GM19468 (cell line): Measurements from ENCODE around the gene OST4.
"Not testable (repeated sequence)": the region's sequence is repeated elsewhere in the genome, so short reads cannot be mapped to it uniquely, and the experiment has no call there.

Experiments
- ATAC-seq: cut with Tn5 transposase; IDR thresholded peaks from one replicate; pipeline ENCODE4 v1.9.1; 2021; ENCODE audit warnings: mild to moderate bottlenecking, moderate library complexity, moderate number of reproducible peaks; ENCODE audit not compliant: unreplicated experiment; ENCODE audit errors: extremely low read depth

OST4 gene

GRCh38 chr2:27080603-27080936, 9.1 kb upstream of the OST4 start:
- ATAC-seq, result no peak

GRCh38 chr2:27080140-27080469, 8.7 kb upstream of the OST4 start:
- no peak for ATAC-seq

- ATAC-seq, result no peak
Measured at GRCh38 chr2:27079233-27080139, 8.0 kb upstream of the OST4 start.

GRCh38 chr2:27078267-27079194, 7.1 kb upstream of the OST4 start, which contains the start of gene EMILIN1:
EMILIN1 (plus strand) TSS chr2:27078615; CDS start chr2:27079066, 451 bp downstream.
- ATAC-seq, result no peak

GRCh38 chr2:27077231-27077630, 5.8 kb upstream of the OST4 start:
- ATAC-seq, result no peak

- no peak for ATAC-seq
Measured at GRCh38 chr2:27076323-27076722, 4.9 kb upstream of the OST4 start.

DNA sequence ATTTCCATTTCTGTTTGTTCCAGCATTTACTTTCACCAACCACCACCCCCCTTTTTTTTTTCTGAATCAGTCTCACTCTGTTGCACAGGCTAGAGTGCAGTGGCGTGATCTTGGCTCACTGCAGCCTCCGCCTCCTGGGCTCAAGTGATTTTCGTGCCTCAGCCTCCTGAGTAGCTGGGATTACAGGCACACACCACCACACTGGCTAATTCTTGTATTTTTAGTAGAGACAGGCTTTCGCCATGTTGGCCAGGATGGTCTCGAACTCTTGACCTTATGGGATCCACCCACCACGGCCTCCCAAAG, 4.1 kb upstream of the OST4 start:
- ATAC-seq, result not testable (repeated sequence)

GRCh38 chr2:27074738-27075565, 3.5 kb upstream of the OST4 start:
- ATAC-seq, result no peak

DNA sequence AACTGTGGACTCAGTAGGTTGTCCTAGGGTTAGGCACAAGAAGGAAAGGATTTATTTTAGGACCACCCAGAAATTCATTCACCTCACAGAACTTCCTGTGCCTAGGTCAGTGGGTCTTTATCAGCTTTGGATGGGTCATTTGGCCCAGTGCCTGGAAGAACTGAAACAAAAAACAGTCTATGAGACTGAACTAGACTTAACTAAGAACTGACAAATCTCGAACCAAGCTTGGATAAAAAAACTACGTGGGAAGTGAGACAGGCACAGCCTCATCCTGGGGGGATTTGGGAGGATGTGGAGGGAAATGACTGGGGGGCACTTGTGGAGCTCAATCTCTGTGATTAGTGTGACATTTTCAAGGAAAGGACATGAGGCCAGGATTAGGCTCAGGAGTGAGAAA, 2.3 kb upstream of the OST4 start:
- ATAC-seq, result no peak

DNA sequence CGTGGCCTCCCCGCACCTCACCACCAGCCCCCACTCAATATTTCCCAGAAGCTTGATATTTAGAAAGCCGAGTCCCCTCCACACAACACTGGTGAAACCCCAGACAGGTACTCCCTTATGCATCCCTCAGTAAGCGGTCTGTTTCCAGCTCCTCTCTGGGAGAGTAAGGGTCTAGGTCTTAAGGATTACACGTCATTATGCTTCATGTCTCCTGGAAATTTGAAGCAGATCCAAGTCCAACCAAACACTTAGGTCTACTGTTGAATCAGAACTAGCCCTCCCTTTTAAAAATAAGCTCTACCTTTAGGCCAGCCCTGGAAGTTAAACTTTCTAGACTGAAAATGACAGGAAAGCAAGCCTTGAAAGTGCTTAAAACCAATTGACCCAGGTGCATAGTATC, 1.5 kb upstream of the OST4 start:
- ATAC-seq, result no peak

- no peak for ATAC-seq
Measured at GRCh38 chr2:27071990-27072830, 756 bp upstream of the OST4 start.

DNA sequence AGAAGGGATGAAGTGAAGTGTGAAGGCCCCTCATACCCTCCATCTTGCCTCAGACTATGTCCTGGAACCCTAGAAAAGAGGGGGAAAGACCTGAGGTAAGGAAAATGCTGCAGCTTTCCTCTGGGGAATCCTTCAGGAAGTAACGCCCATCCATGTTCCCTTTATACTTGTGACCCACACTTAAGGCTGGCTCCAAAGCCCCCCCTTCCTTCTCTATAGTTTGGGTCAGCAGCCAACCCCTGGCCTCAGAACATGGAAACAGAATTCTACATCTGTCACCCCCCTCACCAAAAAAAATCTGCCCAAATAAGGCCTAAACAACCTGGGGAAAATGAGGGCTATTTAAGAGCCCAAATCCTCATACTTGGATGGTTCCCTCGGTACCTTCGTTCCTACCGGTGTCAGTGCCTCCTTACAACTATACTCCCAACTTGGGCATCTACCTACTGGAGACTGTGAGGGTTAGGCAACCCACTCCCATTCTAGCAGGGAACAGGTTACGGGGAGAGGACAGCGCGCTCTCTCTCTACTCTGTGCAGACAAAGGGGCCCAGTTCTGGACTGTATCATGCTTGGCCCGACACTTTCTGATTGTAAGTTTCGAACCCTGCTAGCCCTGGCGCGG, 689 bp downstream of the OST4 start:
- no peak for ATAC-seq

GRCh38 chr2:27069961-27070618, 1.4 kb downstream of the OST4 start:
- no peak for ATAC-seq

GRCh38 chr2:27069436-27069835, 2.0 kb downstream of the OST4 start:
- no peak for ATAC-seq

- no peak for ATAC-seq
Measured at GRCh38 chr2:27067385-27067784, 4.1 kb downstream of the OST4 start.

- ATAC-seq, result no peak
Measured at GRCh38 chr2:27065128-27065527, 6.3 kb downstream of the OST4 start.

DNA sequence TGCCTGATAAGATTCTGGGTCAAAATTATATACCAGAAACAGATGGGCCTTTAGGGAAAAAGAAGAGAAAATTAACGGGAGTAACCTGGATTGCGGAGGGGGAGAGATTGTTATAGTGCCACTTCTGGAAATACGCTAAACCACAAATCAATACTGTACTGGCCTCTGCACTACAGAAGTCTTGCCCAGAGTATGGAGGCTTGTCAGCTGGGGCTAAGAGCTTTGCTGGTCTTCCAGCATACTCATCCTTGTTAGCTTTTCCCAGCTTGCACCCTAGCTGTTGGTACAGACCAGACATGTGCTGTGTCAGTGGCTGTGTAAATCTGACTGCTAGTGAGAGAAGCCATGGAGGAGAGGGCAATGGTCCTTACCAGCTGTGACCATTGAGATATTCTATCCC, 11.1 kb downstream of the OST4 start:
- no peak for ATAC-seq

DNA sequence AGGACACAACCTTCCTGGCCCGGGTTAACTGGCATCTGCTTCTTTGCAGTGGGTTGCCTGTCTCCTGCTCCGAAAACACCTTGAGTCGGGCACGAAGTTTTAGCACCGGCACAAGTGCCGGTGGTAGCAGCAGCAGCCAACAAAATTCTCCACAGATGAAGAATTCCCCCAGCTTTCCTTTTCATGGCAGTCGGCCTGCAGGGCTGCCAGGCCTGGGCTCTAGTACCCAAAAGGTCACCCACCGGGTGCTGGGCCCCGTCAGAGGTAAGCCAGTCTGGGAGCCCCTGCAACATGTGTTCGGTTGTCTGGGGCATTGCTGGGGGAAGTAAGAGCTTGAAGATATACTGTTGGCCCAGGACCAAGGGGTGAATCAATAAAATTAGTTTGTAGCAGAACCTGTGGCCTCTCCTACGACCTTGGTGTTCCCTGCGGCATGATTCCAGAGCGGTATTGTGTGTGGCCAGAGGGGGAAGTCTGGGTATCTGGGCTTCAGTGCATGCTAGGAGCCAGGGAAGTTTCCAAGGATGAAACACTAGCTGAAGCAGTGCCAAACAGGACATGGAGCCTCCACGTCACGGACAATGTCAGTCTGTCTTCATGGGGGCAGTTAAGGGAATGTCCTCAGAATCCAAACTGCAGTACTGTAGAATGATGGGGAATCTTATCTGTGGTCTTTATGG, 12.2 kb downstream of the OST4 start:
- no peak for ATAC-seq
